GOT3 (cell line): Measurements from ENCODE around the gene PLAAT5.
"Not testable (repeated sequence)": the region's sequence is repeated elsewhere in the genome, so short reads cannot be mapped to it uniquely, and the experiment has no call there.

ENCODE experiments used
- DNase-seq: peaks from one replicate; lab custom pipeline; 2025; ENCODE audit warnings: mixed read lengths; lab: John Stamatoyannopoulos, UW

Gene PLAAT5

DNA sequence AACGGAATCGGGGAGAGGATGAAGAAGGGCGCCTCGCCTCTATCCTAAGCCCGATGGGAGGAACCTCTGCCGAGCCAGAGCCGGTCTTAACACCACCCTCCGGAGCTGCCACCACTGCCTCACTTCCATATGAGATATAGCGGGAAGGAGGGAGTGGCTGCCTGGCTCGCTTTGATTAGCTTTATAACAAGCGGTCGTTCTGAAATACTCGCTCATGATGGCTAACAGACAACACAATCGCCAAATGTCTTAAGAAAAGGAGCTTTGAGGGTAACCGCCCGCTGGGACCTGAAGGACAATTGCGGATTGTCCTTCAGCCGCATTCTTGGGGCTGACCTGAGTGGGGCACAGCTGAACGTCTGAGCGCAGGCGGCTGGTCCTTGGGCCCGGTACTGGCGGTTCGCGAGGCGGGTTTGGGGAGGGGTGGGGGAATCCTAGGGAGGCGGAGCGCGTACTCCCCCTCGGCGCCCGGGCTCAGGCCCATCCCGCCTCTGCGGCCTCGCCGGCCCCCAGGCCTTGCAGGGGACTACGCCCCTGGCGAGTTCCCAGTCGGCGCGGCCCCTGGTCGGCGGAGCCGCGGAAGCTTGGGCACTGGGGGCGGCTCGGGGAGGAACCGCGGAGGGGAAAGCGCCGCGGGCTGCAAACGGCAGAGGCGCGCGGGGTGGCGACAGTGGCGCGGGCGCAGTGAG is at the start of gene PLAAT5:
Gene PLAAT5 (minus strand): TSS at position 617 of the 689 bp plus-strand sequence. CDS start 133 bp downstream, at position 484.
- DNase-seq, result no peak

DNA sequence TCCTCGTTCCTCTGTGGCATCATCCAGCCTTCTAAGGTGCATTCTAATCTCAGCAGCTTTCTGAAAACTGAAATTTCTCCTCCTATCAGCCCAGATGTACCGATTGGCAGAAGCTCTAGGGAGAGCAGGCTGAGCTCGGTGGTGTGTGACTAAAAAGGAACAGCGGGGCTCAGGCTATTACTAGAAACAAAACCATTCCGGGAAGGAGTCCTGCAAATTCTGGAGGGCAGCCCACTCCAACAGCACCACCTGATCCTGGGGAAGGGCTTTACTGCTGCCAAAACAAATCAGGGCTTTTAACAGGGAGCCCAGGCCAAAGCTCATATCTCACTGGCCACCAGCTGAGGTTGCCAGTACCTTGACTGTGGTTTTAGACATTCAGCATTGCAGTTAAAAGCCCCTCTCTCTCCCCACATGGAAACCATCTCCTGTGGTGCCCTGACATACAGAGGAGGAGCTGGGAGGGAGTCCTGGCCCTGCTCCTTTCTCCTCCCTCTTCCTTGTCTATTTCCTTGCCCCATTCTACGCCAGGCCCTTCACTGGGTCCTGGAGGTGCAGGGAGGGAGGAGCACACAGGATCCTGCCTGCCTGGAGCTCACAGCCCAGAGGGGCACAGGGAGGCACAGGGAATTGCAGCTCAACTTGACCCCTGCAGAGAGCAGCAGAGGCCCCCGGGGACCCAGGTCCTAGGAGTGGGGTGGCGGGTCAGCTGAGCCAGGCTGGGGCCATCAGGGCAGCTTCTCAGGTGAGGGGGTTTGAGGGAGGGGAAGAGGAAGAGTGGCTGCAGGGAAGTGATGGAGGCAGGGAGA is 46.5 kb upstream of the PLAAT5 start:
- DNase-seq, result no peak

- no peak for DNase-seq
Observed at GRCh38 chr11:63536669-63537292, 45.8 kb upstream of the PLAAT5 start, which contains the start of gene PLAAT4. Gene PLAAT4, plus strand, starts transcription at chr11:63536808. Its CDS starts 61 bp downstream, at chr11:63536869.

DNA sequence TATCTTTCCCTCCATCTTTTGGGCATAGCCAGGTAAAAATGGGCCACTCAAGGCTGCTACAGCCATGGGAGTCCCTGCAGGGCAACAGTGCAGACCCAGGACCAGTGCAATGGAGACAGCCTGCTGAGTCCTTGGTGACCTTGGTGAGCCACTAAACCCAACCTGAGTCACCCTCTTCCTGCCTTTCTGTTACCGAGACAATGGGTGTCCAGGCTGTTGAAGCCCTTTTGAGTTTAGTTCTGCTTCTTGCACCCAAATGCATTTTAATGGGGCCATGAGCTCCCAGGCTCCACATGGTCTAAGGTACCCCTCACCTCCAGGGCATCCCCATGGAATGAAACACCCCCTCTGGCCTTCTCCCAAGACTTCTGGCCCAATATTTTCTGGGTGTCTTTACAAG is 44.8 kb upstream of the PLAAT5 start:
- DNase-seq, result no peak

GRCh38 chr11:63534895-63535461 is 44.0 kb upstream of the PLAAT5 start:
- no peak for DNase-seq

GRCh38 chr11:63534076-63534475 is 43.1 kb upstream of the PLAAT5 start:
- no peak for DNase-seq

- DNase-seq, result no peak
Observed at GRCh38 chr11:63532799-63533475, 42.0 kb upstream of the PLAAT5 start.

- DNase-seq, result no peak
Observed at GRCh38 chr11:63532117-63532516, 41.1 kb upstream of the PLAAT5 start.

GRCh38 chr11:63531074-63531792 is 40.3 kb upstream of the PLAAT5 start:
- DNase-seq, result not testable (repeated sequence)

DNA sequence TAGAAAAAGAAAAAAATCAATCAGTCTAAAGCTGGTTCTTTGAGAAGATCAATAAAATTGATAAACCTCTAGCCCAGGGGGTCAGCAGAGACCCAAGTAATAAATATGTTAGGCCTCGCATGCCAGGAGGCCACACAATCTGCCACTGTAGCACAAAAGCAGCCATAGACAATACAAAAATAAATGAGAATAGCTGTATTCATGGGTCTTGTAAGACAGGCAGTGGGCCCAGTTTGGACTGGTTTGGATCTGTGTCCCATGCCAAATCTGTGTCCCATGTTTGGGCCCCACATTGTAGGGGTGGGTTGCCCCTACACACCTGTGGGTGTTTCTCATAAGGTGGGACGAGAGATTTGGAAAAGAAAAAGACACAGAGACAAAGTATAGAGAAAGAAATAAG is 39.1 kb upstream of the PLAAT5 start:
- DNase-seq, result no peak

DNA sequence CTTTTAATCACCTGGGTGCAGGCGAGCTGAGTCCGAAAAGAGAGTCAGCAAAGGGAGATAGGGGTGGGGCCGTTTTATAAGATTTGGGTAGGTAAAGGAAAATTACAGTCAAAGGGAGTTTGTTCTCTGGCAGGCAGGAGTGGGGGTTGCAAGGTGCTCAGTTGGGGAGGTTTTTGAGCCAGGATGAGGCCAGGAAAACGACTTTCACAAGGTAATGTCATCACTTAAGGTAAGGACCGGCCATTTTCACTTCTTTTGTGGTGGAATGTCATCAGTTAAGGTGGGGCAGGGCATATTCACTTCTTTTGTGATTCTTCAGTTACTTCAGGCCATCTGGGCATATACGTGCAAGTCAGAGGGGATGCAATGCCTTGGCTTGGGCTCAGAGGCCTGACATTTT is 38.4 kb upstream of the PLAAT5 start:
- not testable (repeated sequence) for DNase-seq

DNA sequence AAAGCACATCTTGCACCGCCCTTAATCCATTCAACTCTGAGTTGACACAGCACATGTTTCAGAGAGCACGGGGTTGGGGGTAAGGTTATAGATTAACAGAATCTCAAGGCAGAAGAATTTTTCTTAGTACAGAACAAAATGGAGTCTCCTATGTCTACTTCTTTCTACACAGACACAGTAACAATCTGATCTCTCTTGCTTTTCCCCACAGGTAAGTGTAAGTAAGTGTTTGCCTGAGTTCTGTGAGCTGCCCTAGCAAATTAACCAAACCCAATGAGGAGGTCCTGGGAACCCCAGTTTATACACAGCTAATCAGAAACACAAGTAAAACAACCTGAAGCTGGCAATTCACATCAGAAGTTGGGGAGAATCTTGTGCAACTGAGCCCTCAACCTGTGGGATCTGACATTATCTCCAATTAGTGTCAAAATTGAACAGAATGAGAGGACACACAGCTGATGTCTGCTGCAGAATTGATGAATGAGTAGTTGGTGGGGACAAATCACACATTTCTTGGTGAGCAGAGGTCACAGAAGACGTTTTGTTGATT is 37.8 kb upstream of the PLAAT5 start:
- not testable (repeated sequence) for DNase-seq

DNA sequence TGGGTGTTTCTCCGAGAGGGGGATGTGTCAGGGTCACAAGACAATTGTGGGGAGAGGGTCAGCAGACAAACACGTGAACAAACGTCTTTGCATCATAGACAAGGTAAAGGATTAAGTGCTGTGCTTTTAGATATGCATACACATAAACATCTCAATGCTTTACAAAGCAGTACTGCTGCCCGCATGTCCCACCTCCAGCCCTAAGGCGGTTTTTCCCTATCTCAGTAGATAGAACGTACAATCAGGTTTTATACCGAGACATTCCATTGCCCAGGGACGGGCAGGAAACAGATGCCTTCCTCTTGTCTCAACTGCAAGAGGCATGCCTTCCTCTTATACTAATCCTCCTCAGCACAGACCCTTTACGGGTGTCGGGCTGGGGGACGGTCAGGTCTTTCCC is 37.2 kb upstream of the PLAAT5 start:
- not testable (repeated sequence) for DNase-seq

DNA sequence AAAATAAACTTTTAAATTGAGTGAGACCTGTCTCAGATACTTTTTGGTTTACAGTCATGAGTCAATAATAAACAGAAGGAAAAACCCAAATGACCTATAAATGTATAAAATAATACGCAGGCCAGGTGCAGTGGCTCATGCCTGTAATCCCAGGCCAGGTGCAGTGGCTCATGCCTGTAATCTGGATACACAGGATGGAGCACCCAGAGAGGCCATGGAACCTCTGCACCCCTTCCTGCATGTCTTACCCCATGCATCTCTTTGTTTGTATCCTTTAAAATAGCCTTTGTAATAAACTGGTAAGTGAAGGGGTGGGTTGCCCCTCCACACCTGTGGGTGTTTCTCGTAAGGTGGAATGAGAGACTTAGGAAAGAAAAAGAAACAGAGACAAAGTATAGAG is 36.7 kb upstream of the PLAAT5 start:
- no peak for DNase-seq

- DNase-seq, result no peak
Observed at GRCh38 chr11:63523151-63523550, 32.2 kb upstream of the PLAAT5 start.

- DNase-seq, result no peak
Observed at GRCh38 chr11:63521896-63522295, 30.9 kb upstream of the PLAAT5 start.

DNA sequence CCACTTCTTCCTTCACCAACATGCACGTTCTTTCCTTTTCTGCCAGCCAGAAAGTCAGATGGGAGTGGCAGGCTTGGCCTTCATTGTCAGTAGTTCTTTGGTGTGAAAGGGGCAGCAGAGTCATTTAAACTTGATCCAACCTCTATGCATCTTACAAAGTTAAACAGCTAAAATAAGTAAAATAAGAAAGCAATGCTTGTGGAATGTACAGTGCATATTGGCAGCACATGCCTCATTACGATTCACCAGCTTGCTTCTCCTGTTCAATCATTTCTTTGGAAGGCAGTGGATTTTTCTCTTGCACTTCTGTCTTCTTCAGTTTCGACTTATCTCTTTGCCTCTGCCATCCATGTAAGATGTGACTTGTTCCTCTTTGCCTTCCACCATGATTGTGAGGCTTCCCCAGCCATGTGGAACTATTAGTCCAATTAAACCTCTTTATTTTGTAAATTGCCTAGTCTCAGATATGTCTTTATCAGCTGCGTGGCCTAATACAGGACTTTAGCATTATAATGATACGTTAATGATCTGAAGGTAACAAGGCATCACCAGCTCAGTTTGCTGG is 29.7 kb upstream of the PLAAT5 start:
- no peak for DNase-seq

DNA sequence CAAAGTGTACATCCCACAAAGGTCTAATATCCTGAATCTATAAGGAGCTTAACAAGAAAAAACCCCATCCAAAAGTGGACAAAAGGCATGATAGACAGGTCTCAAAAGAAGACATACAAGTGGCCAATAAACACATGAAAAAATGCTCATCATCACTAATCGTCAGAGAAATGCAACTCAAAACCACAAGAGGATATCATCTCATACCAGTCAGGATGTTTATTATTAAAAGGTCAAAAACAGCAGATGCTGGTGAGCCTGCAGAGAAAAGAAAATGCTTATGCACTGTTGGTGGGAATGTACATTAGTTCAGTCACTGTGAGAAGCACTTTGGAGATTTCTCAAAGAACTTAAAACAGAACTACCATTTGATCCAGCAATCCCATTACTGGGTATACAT is 27.6 kb upstream of the PLAAT5 start:
- no peak for DNase-seq

DNA sequence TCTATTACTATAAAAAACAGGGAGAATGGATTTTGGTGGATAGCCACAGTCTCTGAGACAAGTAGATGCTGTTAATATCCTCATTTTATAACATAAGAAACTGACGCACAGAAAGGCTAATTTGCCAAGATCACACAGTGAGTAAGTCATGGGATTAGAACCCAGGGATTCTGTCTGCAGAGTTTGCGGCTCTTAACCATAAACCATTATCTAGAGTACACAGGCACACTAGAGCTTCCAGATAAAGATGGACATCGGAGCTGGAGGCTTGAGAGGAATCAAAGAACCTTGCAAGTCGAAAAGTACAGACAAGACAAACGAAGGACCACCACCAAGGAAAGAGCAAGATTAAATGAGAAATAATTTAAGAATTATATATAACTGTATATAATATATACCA is 26.2 kb upstream of the PLAAT5 start:
- no peak for DNase-seq

DNA sequence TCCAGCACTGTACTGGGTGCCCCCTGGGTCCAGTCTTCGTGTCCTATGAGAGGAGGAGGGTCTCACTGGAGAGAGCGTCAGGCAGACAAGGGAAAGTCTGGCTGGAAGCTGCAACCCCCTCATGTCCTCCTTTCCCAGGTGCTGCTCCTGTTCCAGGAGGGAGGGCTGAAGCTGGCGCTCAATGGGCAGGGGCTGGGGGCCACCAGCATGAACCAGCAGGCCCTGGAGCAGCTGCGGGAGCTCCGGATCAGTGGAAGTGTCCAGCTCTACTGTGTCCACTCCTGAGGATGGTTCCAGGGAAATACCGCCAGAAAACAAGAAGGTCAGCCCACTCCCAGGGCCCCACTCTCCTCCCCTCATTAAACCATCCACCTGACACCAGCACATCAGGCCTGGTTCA is 25.1 kb upstream of the PLAAT5 start:
- no peak for DNase-seq

DNA sequence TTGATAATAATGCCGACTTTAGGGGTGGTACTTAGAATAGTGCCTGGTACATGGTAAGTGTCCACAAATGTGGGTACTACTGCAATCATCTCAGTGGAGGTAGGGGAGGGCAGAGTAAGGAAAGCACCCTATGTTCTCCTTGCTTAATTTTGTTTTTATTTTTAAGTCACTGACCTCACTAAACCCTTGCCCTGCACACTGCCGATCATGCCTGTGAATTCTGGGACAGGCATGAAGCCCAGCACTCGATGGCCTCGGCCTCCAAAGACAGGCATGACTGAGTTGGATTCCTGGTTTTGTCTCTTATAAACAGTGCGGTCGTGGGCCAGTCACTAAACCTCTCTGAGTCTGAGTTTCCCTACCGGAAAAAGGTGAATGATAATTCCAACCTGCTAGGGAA is 21.8 kb upstream of the PLAAT5 start:
- DNase-seq, result no peak
